Loucy (cell line): ENCODE results near the gene CAPN11.
"Not testable (repeated sequence)": the region's sequence is repeated elsewhere in the genome, so short reads cannot be mapped to it uniquely, and the experiment has no call there.

Experiments
- EZH2phosphoT487 ChIP-seq: fragments of 200-600 bp; IDR thresholded peaks from 2 replicates; pipeline ENCODE4 v1.6.1; 2018; ENCODE audit warnings: antibody characterized with exemption, mild to moderate bottlenecking, moderate library complexity, borderline replicate concordance
- TF ChIP-seq, protein P1 (sequence below): fragments of 200-600 bp; sonication (generic); conservative IDR thresholded peaks from 2 replicates; pipeline ENCODE4 v1.5.1; 2014; ENCODE audit warnings: mild to moderate bottlenecking, antibody characterized with exemption, low read length

DNA sequence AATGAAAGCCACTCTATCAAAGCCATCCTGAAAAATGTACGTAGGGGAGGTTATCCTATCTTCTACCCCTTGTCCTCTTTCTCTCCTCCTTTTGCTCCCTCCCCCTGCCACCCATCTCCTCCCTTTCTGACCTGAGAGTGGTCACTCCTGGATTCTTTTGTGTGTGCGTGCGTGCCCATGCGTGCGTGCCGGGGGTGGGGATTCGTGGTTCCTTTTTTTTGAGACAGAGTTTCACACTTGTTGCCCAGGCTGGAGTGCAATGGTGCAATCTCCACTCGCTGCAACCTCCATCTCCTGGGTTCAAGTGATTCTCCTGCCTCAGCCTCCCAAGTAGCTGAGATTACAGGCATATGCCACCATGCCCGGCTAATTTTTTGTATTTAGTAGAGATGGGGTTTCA is 72.8 kb downstream of the CAPN11 start:
- TF ChIP-seq, protein P1, sequence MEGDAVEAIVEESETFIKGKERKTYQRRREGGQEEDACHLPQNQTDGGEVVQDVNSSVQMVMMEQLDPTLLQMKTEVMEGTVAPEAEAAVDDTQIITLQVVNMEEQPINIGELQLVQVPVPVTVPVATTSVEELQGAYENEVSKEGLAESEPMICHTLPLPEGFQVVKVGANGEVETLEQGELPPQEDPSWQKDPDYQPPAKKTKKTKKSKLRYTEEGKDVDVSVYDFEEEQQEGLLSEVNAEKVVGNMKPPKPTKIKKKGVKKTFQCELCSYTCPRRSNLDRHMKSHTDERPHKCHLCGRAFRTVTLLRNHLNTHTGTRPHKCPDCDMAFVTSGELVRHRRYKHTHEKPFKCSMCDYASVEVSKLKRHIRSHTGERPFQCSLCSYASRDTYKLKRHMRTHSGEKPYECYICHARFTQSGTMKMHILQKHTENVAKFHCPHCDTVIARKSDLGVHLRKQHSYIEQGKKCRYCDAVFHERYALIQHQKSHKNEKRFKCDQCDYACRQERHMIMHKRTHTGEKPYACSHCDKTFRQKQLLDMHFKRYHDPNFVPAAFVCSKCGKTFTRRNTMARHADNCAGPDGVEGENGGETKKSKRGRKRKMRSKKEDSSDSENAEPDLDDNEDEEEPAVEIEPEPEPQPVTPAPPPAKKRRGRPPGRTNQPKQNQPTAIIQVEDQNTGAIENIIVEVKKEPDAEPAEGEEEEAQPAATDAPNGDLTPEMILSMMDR: not testable (repeated sequence)
- TF ChIP-seq EZH2phosphoT487: not testable (repeated sequence)
